GM12878 (cell line): ENCODE data around the gene CTXND1. TPM values are rescaled to one million over a fixed set of nuclear protein-coding genes. Genes with fewer than 3 reads are reported as not detected.

Experiments
- ATAC-seq: fragments of 200-7000 bp; cut with Tn5 transposase; 3 replicates; pipeline ENCODE4 v1.9.1; 2020; ENCODE audit warnings: mild to moderate bottlenecking, moderate library complexity
- BruUV-seq: library from RNA; stranded (reverse); fragments of 400-500 nt; replicated peaks from 2 replicates; lab custom pipeline; 2021; lab: Mats Ljungman, UMichigan
- CTCF ChIA-PET: fragments of 300-600 bp; sonication (Branson Sonifier 250); formaldehyde crosslinking; extraction: SDS; loops from one replicate; lab custom pipeline; 2021; ENCODE audit warnings: inconsistent platforms; lab: Yijun Ruan, JAX
- POLR2A ChIA-PET: fragments of 350-600 bp; formaldehyde crosslinking; extraction: SDS; loops from one replicate; lab custom pipeline; 2021; ENCODE audit warnings: inconsistent platforms; lab: Charles Lee
- RAD21 ChIA-PET: fragments of 300-600 bp; sonication (Branson Sonifier 250); formaldehyde crosslinking; loops from one replicate; lab custom pipeline; 2023; ENCODE audit warnings: antibody characterized with exemption; ENCODE audit not compliant: unreplicated experiment; lab: Charles Lee
- SMC1A ChIA-PET: fragments of 300-600 bp; sonication (Branson Sonifier 250); formaldehyde crosslinking; loops from one replicate; lab custom pipeline; 2023; ENCODE audit not compliant: unreplicated experiment, uncharacterized antibody; lab: Charles Lee
- DNase-seq: peaks from one replicate; pipeline ENCODE4 v3.0.0-alpha.2; 2011; ENCODE audit warnings: low read depth, low spot score
- FAIRE-seq: peaks from 3 replicates; lab custom pipeline; 2011; peaks lifted over from hg19 to GRCh38; lab: Jason Lieb, UNC
- H2AFZ ChIP-seq: 2 replicates; pipeline ENCODE4 v1.6.0; 2011; ENCODE audit warnings: low read depth, low read length, control low read depth; ENCODE audit not compliant: control insufficient read depth
- H3K27ac ChIP-seq: 2 replicates; pipeline ENCODE4 v1.5.1; 2011; ENCODE audit warnings: control low read depth; ENCODE audit not compliant: control insufficient read depth, insufficient read depth
- H3K27me3 ChIP-seq, 2 experiments: replicated peaks in 1 of 2; 2 replicates each; pipeline versions ENCODE4 v1.6.0 to v1.6.1; 2011; ENCODE audit warnings: low read length in 1 of 2; ENCODE audit not compliant: control insufficient read depth in 2 of 2, insufficient read depth in 2 of 2
- H3K36me3 ChIP-seq, 2 experiments: 2 replicates each; pipeline ENCODE4 v1.5.1; 2011; ENCODE audit warnings: low read length in 1 of 2; ENCODE audit not compliant: control insufficient read depth in 2 of 2, insufficient read depth in 2 of 2
- H3K4me1 ChIP-seq: 2 replicates; pipeline ENCODE4 v1.6.1; 2011; ENCODE audit warnings: mild to moderate bottlenecking, low read length, moderate library complexity, mixed read lengths; ENCODE audit not compliant: control insufficient read depth, insufficient read depth
- H3K4me2 ChIP-seq: 2 replicates; pipeline ENCODE4 v1.6.0; 2011; ENCODE audit warnings: control low read depth; ENCODE audit not compliant: control insufficient read depth, insufficient read depth
- H3K4me3 ChIP-seq: fragments of 200-600 bp; sonication (generic); 2 replicates; pipeline ENCODE4 v1.5.1; 2016
- H3K79me2 ChIP-seq: 2 replicates; pipeline ENCODE4 v1.6.0; 2011; ENCODE audit warnings: low read length; ENCODE audit not compliant: control insufficient read depth, insufficient read depth
- H3K9ac ChIP-seq: 2 replicates; pipeline ENCODE4 v1.8.0; 2011; ENCODE audit warnings: low read length, control low read depth, mixed read lengths; ENCODE audit not compliant: control insufficient read depth, insufficient read depth
- H3K9me3 ChIP-seq: replicated peaks from 3 replicates; pipeline ENCODE4 v1.5.1; 2011; ENCODE audit warnings: mild to moderate bottlenecking, low read length; ENCODE audit not compliant: control insufficient read depth, insufficient read depth
- H4K20me1 ChIP-seq: 2 replicates; pipeline ENCODE4 v1.6.0; 2011; ENCODE audit not compliant: control insufficient read depth, insufficient read depth
- CREB1 ChIP-seq: IDR thresholded peaks from 2 replicates; pipeline ENCODE4 v1.6.1; 2012; ENCODE audit warnings: low read depth, mild to moderate bottlenecking, inconsistent platforms
- EP300 ChIP-seq, 2 experiments: fragments of 150-350 bp in 1 of 2; IDR thresholded peaks; 2 replicates each; pipeline ENCODE4 v1.6.1; 2011 to 2012; ENCODE audit warnings: low read depth in 2 of 2, low read length in 2 of 2, borderline replicate concordance in 1 of 2, improper control_type of control experiment in 1 of 2, inconsistent platforms in 1 of 2; ENCODE audit not compliant: control insufficient read depth in 1 of 2
- ESRRA ChIP-seq: IDR thresholded peaks from 2 replicates; pipeline ENCODE4 v1.6.1; 2012; ENCODE audit warnings: mild to moderate bottlenecking, low read length, improper control_type of control experiment
- GATAD2B ChIP-seq: fragments of 450-650 bp; conservative IDR thresholded peaks from 2 replicates; pipeline ENCODE4 v1.6.1; 2017; ENCODE audit warnings: low read depth, mild to moderate bottlenecking, moderate library complexity
- HDAC2 ChIP-seq: fragments of 200-600 bp; sonication (generic); IDR thresholded peaks from 2 replicates; pipeline ENCODE4 v1.6.1; 2017
- IKZF2 ChIP-seq, 2 experiments: fragments of 450-650 bp; IDR thresholded peaks; 2 replicates each; pipeline ENCODE4 v1.6.1; 2017; ENCODE audit warnings: mild to moderate bottlenecking in 2 of 2, moderate library complexity in 2 of 2
- MYB ChIP-seq: fragments of 150-350 bp; IDR thresholded peaks from 2 replicates; pipeline ENCODE4 v1.6.1; 2014; ENCODE audit warnings: mild to moderate bottlenecking, low read depth, low read length, borderline replicate concordance
- RFX5 ChIP-seq: IDR thresholded peaks from 2 replicates; pipeline ENCODE4 v1.6.1; 2011; ENCODE audit warnings: low read depth, low read length, improper control_type of control experiment
- SMAD1 ChIP-seq: fragments of 450-650 bp; IDR thresholded peaks from 2 replicates; pipeline ENCODE4 v1.6.1; 2018; ENCODE audit warnings: mild to moderate bottlenecking, low read depth; ENCODE audit not compliant: partially characterized antibody
- TAF1 ChIP-seq: IDR thresholded peaks from 2 replicates; pipeline ENCODE4 v1.6.1; 2011; ENCODE audit warnings: mild to moderate bottlenecking, low read depth, low read length, borderline replicate concordance
- ZSCAN29 ChIP-seq: fragments of 450-650 bp; IDR thresholded peaks from 2 replicates; pipeline ENCODE4 v1.6.1; 2017; ENCODE audit warnings: mild to moderate bottlenecking, moderate library complexity
- WGBS: methylation state at CpG from one replicate; pipeline ENCODE4 v1.1.6; 2016; ENCODE audit warnings: low lambda C conversion rate; ENCODE audit not compliant: insufficient replicate concordance, insufficient coverage; ENCODE audit errors: missing lambda C conversion rate; 5-methylcytosine and 5-hydroxymethylcytosine counted together
- in situ Hi-C: fragments of 300-500 bp; cut with MboI; formaldehyde crosslinking; loops from 9 replicates; pipeline ENCODE4 v1.14.3; 2018; ENCODE audit warnings: mixed read lengths
- intact Hi-C: fragments of 100-400 bp; cut with micrococcal nuclease; formaldehyde crosslinking; loops from one replicate; pipeline ENCODE4 v1.14.2; 2022; ENCODE audit not compliant: unreplicated experiment
- polyA plus RNA-seq, 11 experiments: library from polyadenylated mRNA; depleted of rRNA in 4 of 11; unstranded in 6 of 11; stranded (reverse) in 5 of 11; fragments of >200 nt; fragmentation: Nextera tagmentation in 4 of 11; fragmentation: Illumina TruSeq in 1 of 11; extraction: Ambion mirVana in 4 of 11; extraction: Trizol in 1 of 11; gene quantifications; 1 replicate in 1 of 11; 2 replicates in 10 of 11; pipeline versions ENCODE4 v1.2.1 to v1.2.3, GENCODE V29; 2011 to 2016; ENCODE audit warnings: inconsistent platforms in 2 of 11, missing spikeins in 2 of 11, low read depth in 1 of 11
- total RNA-seq, 4 experiments: library from RNA; depleted of rRNA in 3 of 4; stranded (reverse); fragments of >200 nt in 3 of 4; fragmentation: Illumina TruSeq in 1 of 4; extraction: Trizol in 1 of 4; gene quantifications; 2 replicates each; pipeline versions ENCODE4 v1.2.1 to v1.2.3, GENCODE V29; 2013 to 2021
- TF ChIP-seq, protein P1 (sequence below): IDR thresholded peaks from 2 replicates; pipeline ENCODE4 v1.6.1; 2011; ENCODE audit warnings: borderline replicate concordance, low read depth, mild to moderate bottlenecking, moderate library complexity, mixed read lengths, low read length; ENCODE audit not compliant: insufficient read depth; ENCODE audit errors: extremely low read length
- TF ChIP-seq, protein P2 (sequence below): fragments of 450-650 bp; IDR thresholded peaks from 2 replicates; pipeline ENCODE4 v1.6.1; 2017; ENCODE audit warnings: antibody characterized with exemption, mild to moderate bottlenecking, moderate library complexity

The CTXND1 gene
- total and polyA plus RNA-seq, 10 of the 15 experiments (the other 5 are each of a cell fraction or from before 2014, with no cell fraction given), result under 0.01 to 0.03 (median 0.02) TPM; not detected in 7

DNA sequence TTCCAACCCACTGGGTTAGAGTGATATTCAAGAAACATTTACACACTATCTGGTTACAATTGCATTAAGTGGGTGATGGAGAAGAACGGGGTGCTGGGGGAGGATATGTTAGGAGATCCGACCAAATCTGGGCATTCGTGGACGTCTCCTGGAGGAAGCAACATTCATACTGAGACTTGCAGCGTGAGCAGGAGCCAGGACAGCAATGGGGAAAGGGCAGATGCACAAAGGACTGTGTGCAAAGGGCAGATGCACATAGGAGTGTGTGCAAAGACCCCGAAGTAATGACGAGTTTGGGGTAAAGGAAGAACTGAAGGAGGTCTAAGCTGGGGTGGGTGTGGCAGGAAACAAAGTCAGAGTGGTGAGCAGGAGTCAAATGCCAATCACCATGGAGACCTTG, 16.1 kb upstream of the CTXND1 start:
- POLR2A ChIA-PET, result no interaction called here
- intact Hi-C loops, result no loop called here
- CTCF ChIA-PET, result no interaction called here

DNA sequence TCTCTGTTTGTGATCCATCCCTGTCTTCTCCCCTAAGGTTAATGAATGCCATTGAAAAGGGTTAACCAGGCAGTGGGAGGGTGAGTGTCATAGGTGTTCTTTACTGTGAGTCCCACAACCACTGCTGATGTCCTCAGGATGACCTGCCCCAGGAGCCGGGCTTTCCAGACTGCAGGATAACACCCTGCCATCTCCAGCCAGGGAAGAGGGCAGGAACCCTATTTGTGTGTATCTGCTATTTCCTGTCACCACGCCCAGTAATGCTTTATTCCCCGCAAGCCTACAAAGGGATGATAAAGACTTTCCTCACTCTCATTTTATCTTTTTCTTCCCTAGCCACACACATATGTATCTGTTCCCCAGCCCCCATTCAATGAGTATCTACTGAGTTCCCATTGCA, 15.6 kb upstream of the CTXND1 start:
- ChIA-PET POLR2A (interaction anchor here (0.6 to 1.0 kb wide), 2 partner anchors 25 to 37 kb away, joined by 3 read pairs; no protein-coding TSS in a partner anchor), CTCF (no interaction called here), RAD21 (no interaction called here), SMC1A (no interaction called here)
- ATAC-seq (no peak), DNase-seq (no peak), FAIRE-seq (no peak)
- WGBS, result 60% methylated on average over 3 of the region's 3 CpGs
- no peaks in the 10 kb centered on the region for H3K9me3 ChIP-seq
- no peak overlapping the region for H3K4me2 ChIP-seq
- H3K4me3 ChIP-seq, result no peak overlapping the region
- H3K79me2 ChIP-seq, result no peaks in the 10 kb centered on the region
- no peak overlapping the region for H2AFZ ChIP-seq
- H3K9ac ChIP-seq, result no peak overlapping the region
- H3K36me3 ChIP-seq, result no peaks in the 10 kb centered on the region
- no peak overlapping the region for H3K27ac ChIP-seq
- H3K27me3 ChIP-seq, result 0 out of 4 replicates have a peak, but pooled peaks cover 0 to 2% of the 10 kb centered on the region in 2 experiments
- H3K4me1 ChIP-seq, result no peaks in the 10 kb centered on the region
- BruUV-seq, result no TSS peak
- in situ Hi-C loops (no loop called here), intact Hi-C loops (no loop called here)
- no peaks in the 10 kb centered on the region for H4K20me1 ChIP-seq
- TF ChIP-seq CREB1 (no peak), SMAD1 (no peak), IKZF2 (IDR thresholded peaks at IDR 0.05) (no peak), EP300 (IDR thresholded peaks at IDR 0.05; ENCODE audit: borderline replicate concordance in 1 of 2, control insufficient read depth in 1 of 2, low read depth in 2 of 2, low read length in 2 of 2) (no peak), MYB (no peak), HDAC2 (no peak), GATAD2B (no peak), RFX5 (no peak), ESRRA (no peak)
- TF ChIP-seq, protein P1, sequence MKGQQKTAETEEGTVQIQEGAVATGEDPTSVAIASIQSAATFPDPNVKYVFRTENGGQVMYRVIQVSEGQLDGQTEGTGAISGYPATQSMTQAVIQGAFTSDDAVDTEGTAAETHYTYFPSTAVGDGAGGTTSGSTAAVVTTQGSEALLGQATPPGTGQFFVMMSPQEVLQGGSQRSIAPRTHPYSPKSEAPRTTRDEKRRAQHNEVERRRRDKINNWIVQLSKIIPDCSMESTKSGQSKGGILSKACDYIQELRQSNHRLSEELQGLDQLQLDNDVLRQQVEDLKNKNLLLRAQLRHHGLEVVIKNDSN, result no peak

More for the DNA sequence above, 16.1 kb upstream of the CTXND1 start:
- no peak overlapping the region for H3K9ac ChIP-seq
- no peaks in the 10 kb centered on the region for H3K79me2 ChIP-seq
- H2AFZ ChIP-seq, result no peak overlapping the region
- DNase-seq, result no peak
- no peaks in the 10 kb centered on the region for H4K20me1 ChIP-seq
- WGBS, result 16% methylated on average over 7 of the region's 7 CpGs
- no peaks in the 10 kb centered on the region for H3K9me3 ChIP-seq
- in situ Hi-C loops, result no loop called here
- no peak for ATAC-seq
- 0 out of 4 replicates have a peak, but pooled peaks cover 0 to 2% of the 10 kb centered on the region in 2 experiments for H3K27me3 ChIP-seq
- FAIRE-seq, result no peak
- H3K27ac ChIP-seq, result no peak overlapping the region
- TF ChIP-seq TAF1 (no peak), ZSCAN29 (no peak), HDAC2 (no peak)
- TF ChIP-seq, protein P2, sequence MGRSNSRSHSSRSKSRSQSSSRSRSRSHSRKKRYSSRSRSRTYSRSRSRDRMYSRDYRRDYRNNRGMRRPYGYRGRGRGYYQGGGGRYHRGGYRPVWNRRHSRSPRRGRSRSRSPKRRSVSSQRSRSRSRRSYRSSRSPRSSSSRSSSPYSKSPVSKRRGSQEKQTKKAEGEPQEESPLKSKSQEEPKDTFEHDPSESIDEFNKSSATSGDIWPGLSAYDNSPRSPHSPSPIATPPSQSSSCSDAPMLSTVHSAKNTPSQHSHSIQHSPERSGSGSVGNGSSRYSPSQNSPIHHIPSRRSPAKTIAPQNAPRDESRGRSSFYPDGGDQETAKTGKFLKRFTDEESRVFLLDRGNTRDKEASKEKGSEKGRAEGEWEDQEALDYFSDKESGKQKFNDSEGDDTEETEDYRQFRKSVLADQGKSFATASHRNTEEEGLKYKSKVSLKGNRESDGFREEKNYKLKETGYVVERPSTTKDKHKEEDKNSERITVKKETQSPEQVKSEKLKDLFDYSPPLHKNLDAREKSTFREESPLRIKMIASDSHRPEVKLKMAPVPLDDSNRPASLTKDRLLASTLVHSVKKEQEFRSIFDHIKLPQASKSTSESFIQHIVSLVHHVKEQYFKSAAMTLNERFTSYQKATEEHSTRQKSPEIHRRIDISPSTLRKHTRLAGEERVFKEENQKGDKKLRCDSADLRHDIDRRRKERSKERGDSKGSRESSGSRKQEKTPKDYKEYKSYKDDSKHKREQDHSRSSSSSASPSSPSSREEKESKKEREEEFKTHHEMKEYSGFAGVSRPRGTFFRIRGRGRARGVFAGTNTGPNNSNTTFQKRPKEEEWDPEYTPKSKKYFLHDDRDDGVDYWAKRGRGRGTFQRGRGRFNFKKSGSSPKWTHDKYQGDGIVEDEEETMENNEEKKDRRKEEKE, result no peak
- no peaks in the 10 kb centered on the region for H3K4me1 ChIP-seq
- no peak overlapping the region for H3K4me2 ChIP-seq
- RAD21 ChIA-PET, result no interaction called here
- BruUV-seq, result no TSS peak
- SMC1A ChIA-PET, result no interaction called here
- H3K4me3 ChIP-seq, result no peak overlapping the region
- no peaks in the 10 kb centered on the region for H3K36me3 ChIP-seq
